22Rv1 (cell line): Measurements from ENCODE around the gene AK9.

Experiments used
- H3K27ac ChIP-seq: fragments of 450-650 bp; 2 replicates; pipeline ENCODE4 v1.5.1; 2017
- ZFX ChIP-seq: fragments of 450-650 bp; IDR thresholded peaks from 2 replicates; pipeline ENCODE4 v1.6.1; 2017; ENCODE audit warnings: antibody characterized with exemption, borderline replicate concordance
- TF ChIP-seq, protein P1 (sequence below): fragments of 450-650 bp; IDR thresholded peaks from 2 replicates; pipeline ENCODE4 v1.5.1; 2017; ENCODE audit warnings: mild to moderate bottlenecking

Gene AK9

DNA sequence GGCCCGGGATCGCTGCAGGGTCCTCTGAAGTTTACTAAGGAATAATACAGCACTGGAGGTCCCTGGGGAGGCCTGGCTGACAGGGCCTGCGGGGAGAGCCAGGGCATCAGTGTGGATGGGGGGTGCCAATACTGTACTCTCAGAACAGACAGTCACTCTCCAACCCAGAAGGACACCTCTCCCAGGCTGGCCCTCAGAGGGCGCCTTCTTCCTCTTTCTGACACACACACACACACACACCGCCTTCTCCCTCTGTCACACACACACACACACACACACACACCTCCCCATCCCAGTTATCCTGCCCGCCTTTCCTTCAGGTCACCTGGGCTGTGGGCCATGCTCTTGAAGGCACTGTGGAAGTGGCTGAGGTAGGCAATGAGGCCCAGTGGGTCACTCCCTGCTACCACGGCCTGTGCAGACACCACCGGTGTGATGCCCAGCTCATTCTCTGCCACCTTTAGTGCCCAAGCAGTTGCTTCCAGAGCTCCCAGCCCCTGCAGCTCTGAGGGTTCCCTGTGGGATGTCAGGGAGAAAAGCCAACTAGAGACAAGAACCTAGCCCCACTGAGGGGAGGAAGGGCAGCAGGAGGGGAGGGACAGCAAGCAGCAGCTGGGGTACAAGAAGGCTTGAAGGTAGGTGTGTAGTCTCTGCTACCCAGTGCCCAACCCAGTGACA is 243.0 kb downstream of the AK9 start:
- TF ChIP-seq ZFX = no peak
- TF ChIP-seq, protein P1, sequence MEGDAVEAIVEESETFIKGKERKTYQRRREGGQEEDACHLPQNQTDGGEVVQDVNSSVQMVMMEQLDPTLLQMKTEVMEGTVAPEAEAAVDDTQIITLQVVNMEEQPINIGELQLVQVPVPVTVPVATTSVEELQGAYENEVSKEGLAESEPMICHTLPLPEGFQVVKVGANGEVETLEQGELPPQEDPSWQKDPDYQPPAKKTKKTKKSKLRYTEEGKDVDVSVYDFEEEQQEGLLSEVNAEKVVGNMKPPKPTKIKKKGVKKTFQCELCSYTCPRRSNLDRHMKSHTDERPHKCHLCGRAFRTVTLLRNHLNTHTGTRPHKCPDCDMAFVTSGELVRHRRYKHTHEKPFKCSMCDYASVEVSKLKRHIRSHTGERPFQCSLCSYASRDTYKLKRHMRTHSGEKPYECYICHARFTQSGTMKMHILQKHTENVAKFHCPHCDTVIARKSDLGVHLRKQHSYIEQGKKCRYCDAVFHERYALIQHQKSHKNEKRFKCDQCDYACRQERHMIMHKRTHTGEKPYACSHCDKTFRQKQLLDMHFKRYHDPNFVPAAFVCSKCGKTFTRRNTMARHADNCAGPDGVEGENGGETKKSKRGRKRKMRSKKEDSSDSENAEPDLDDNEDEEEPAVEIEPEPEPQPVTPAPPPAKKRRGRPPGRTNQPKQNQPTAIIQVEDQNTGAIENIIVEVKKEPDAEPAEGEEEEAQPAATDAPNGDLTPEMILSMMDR = no peak

DNA sequence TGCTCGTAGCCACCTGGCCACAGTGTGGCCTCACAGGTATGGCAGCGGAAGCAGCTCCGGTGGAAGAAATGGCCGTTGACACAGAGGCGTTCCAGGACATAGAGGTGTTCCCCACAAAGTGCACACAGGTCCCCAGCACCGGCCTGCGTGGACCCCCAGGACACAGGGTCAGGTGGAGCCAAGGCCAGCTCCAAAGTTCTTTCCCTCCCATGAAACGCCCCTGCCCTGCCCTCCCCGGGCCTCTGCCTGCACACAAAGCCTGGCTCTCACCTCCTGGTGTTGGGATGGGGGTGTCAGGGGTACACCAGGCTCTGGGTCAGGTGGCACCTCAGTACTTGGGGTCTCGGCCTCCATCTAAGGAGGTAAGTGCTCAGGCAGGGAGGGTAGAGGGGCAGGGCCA is 243.9 kb downstream of the AK9 start:
- no peak for TF ChIP-seq ZFX
- TF ChIP-seq, protein P1 = no peak
- no peak overlapping the region for H3K27ac ChIP-seq

More for the DNA sequence above, 243.0 kb downstream of the AK9 start:
- no peak overlapping the region for H3K27ac ChIP-seq

DNA sequence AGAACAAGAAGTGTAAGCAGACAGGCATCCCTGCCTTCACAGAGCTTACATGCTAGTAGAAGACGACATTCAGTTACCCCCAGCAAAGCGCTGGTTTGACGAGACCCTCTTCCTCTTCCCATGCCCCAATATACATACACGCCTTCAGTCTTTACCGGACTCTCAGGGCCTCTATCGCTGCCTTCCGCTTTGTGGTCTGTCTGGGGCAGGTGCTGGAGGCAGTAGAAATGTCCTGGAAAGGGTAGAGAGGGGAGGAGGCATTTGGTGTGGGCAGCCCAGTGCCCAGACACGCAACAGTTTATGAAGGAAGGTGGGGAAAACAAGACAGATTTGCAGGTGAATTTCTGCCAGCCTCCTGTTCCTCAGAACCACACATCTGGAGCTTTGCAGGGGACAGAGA is 244.5 kb downstream of the AK9 start:
- H3K27ac ChIP-seq = no peak overlapping the region
- TF ChIP-seq ZFX = no peak
- TF ChIP-seq, protein P1 = no peak

DNA sequence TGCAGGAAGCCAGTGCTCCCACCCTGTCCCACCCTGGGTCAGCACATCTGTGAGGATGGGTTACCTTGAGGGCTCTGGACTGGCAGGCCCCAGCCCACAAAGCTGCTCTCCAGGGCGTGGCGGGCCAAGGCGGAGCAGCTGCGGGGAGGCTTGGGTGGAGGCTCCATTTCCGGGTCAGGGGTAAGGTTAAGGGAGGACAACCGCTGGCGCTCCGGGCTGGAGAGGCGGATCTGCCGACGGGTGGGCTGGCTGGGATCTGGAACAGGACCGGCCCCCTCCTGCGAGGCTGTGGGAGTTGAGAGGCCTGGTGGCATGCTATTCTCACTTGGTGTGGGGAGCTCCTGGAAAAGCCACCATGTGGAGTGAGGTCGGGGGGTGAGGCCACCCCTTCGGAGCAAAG is 244.9 kb downstream of the AK9 start:
- no peak overlapping the region for H3K27ac ChIP-seq
- no peak for TF ChIP-seq ZFX
- TF ChIP-seq, protein P1 = no peak

DNA sequence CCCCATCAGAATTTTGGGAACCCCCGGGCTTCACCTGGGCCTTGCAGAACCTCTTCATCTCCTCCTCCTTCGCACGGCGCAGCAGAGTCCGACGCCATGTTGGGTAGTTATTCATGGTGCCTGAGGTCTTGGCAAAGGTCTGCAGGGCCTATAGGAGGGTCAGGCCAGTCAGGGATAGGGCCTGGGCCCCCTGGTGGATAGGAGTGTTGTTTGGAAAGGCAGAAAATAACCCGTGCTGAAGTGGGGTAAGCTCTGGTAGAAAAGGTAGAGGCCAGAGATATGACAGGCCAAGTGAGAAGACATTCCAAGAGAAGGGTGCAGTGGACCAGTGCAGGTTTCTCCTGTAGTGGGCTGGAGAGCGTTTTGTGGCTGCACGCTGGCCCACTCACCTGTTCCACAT is 245.6 kb downstream of the AK9 start:
- no peak for TF ChIP-seq ZFX
- TF ChIP-seq, protein P1 = no peak
- no peak overlapping the region for H3K27ac ChIP-seq

DNA sequence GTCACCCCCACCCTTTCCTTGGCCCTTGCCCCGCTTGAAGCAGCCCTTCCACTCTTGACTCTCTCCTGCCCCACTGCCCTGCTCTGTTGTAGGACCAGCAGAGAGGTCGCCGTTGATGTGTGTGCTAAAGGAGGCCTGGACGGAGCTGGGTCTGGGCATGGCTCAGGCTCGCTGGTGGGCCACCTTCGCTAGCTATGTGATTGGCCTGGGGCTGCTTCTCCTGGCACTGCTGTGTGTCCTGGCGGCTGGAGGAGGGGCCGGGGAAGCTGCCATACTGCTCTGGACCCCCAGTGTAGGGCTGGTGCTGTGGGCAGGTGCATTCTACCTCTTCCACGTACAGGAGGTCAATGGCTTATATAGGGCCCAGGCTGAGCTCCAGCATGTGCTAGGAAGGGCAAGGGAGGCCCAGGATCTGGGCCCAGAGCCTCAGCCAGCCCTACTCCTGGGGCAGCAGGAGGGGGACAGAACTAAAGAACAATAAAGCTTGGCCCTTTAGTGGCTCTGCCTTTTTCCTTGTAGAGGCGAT is 247.5 kb downstream of the AK9 start:
- H3K27ac ChIP-seq = no peak overlapping the region
- TF ChIP-seq, protein P1 = no peak
- TF ChIP-seq ZFX = no peak
